ENCODE measurements around the gene TEX22.

- no peak for TF ChIP-seq USF1 (IDR thresholded peaks at IDR 0.05)
- TF ChIP-seq REST (IDR thresholded peaks at IDR 0.05; ENCODE audit: low read depth), result no peak
- TF ChIP-seq MAX (IDR thresholded peaks at IDR 0.05), result no peak
- no peak for TF ChIP-seq TAF1 (IDR thresholded peaks at IDR 0.05; ENCODE audit: low read depth)
- TF ChIP-seq NFIC (IDR thresholded peaks at IDR 0.05), result no peak
- TF ChIP-seq ZBTB7A (IDR thresholded peaks at IDR 0.05; ENCODE audit: low read depth), result no peak
- no peak for TF ChIP-seq EGR1 (IDR thresholded peaks at IDR 0.05)
- TF ChIP-seq CEBPB (IDR thresholded peaks at IDR 0.05), result no peak
- TF ChIP-seq TEAD4 (IDR thresholded peaks at IDR 0.05), result no peak
- TF ChIP-seq YY1 (IDR thresholded peaks at IDR 0.05; ENCODE audit: low read depth), result no peak
- no peak for TF ChIP-seq EP300 (IDR thresholded peaks at IDR 0.05; ENCODE audit: borderline replicate concordance)
- TF ChIP-seq TCF12 (IDR thresholded peaks at IDR 0.05; ENCODE audit: low read depth), result no peak
- no peak for TF ChIP-seq RAD21 (IDR thresholded peaks at IDR 0.05; ENCODE audit: low read depth)
Observed at GRCh38 chr14:105425823-105426247, 27.5 kb downstream of the TEX22 start.
